OCI-LY1 (cell line): Measurements from ENCODE around the gene COX14.

ENCODE experiments used
- EZH2 ChIP-seq: fragments of 200-600 bp; sonication (generic), shearing (Covaris generic); IDR thresholded peaks from 2 replicates; pipeline ENCODE4 v1.8.0; 2017; ENCODE audit warnings: borderline replicate concordance, mixed run types, mild to moderate bottlenecking, antibody characterized with exemption, low read length, moderate library complexity, mixed read lengths
- TF ChIP-seq, protein P1 (sequence below): fragments of 200-600 bp; sonication (generic), shearing (Covaris generic); IDR thresholded peaks from 2 replicates; pipeline ENCODE4 v1.5.1; 2017; ENCODE audit warnings: mild to moderate bottlenecking, antibody characterized with exemption, low read length, moderate library complexity, mixed read lengths

DNA sequence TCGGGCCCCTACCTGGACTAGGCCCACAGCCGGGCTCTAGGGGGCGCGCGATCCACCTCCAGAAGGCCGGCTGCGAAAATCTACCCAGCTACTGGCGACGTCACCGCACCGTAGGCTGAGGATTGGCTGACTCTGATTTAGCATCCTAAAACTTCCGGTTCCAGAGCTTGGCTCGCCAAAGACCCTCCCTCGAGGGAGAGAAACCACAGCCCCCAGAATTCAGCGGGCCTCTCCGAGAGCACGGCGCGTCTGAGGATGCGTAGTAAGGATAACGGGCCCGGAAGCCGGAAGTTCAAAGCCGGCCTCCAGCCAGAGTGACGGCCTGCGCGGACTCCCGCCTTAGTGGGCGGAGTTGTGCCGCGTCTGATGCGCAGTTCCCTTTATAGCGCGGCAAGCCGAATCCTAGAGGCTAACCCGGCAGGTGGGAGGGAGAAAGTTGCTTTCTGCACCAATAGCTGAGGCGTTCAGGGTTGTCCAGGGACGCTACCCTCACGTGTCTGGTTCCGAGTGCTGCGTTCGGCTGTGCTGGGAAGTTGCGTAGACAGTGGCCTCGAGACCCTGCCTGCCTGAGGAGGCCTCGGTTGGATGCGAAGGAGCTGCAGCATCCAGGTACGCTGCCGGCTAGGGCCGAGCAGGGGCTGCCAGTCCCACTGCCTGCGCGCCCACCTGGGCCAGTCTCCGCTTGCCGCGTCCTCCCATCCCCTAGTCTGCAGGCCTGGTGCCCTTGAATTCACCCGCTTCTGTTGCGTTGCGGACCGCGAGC, at the start of gene COX14:
- TF ChIP-seq, protein P1, sequence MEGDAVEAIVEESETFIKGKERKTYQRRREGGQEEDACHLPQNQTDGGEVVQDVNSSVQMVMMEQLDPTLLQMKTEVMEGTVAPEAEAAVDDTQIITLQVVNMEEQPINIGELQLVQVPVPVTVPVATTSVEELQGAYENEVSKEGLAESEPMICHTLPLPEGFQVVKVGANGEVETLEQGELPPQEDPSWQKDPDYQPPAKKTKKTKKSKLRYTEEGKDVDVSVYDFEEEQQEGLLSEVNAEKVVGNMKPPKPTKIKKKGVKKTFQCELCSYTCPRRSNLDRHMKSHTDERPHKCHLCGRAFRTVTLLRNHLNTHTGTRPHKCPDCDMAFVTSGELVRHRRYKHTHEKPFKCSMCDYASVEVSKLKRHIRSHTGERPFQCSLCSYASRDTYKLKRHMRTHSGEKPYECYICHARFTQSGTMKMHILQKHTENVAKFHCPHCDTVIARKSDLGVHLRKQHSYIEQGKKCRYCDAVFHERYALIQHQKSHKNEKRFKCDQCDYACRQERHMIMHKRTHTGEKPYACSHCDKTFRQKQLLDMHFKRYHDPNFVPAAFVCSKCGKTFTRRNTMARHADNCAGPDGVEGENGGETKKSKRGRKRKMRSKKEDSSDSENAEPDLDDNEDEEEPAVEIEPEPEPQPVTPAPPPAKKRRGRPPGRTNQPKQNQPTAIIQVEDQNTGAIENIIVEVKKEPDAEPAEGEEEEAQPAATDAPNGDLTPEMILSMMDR, result no peak; the same call in 1 of the 2 replicates
- TF ChIP-seq EZH2, result no peak
